SK-N-SH treated with all-trans-retinoic acid at 6 μM for 48 hours (cell line): Measurements from ENCODE around the gene NUTF2.

Source experiments
- ATAC-seq: fragments of 200-7000 bp; cut with Tn5 transposase; 3 replicates; pipeline ENCODE4 v1.9.1; 2020; ENCODE audit warnings: mild to moderate bottlenecking, moderate library complexity
- ARNTL ChIP-seq: fragments of 450-650 bp; formaldehyde crosslinking; IDR thresholded peaks from 2 replicates; pipeline ENCODE4 v1.5.0; 2020; ENCODE audit warnings: low read depth, mild to moderate bottlenecking, moderate library complexity, borderline replicate concordance
- BACH2 ChIP-seq: fragments of 250-450 bp; sonication (Bioruptor Pico); IDR thresholded peaks from 2 replicates; pipeline ENCODE4 v1.9.0; 2021; ENCODE audit warnings: mild to moderate bottlenecking, borderline replicate concordance
- CSDC2 ChIP-seq: fragments of 250-450 bp; sonication (Bioruptor Pico); IDR thresholded peaks from 2 replicates; pipeline ENCODE4 v1.5.0; 2020; ENCODE audit warnings: mild to moderate bottlenecking, moderate library complexity
- ISL1 ChIP-seq: fragments of 250-450 bp; sonication (Bioruptor Pico); IDR thresholded peaks from 2 replicates; pipeline ENCODE4 v2.1.2; 2022; ENCODE audit warnings: mild to moderate bottlenecking, moderate library complexity
- OSR1 ChIP-seq: fragments of 250-450 bp; sonication (Bioruptor Pico); IDR thresholded peaks from 2 replicates; pipeline ENCODE4 v1.8.0; 2022; ENCODE audit warnings: moderate library complexity, mild to moderate bottlenecking, inconsistent platforms
- PPARA ChIP-seq: fragments of 250-450 bp; sonication (Bioruptor Pico); IDR thresholded peaks from 2 replicates; pipeline ENCODE4 v1.5.0; 2020; ENCODE audit warnings: mild to moderate bottlenecking, borderline replicate concordance
- SNAI2 ChIP-seq: fragments of 250-450 bp; sonication (Bioruptor Pico); IDR thresholded peaks from 2 replicates; pipeline ENCODE4 v1.5.0; 2020; ENCODE audit warnings: mild to moderate bottlenecking, moderate library complexity
- TCF4 ChIP-seq: fragments of 250-450 bp; sonication (Bioruptor Pico); IDR thresholded peaks from 2 replicates; pipeline ENCODE4 v1.8.0; 2021; ENCODE audit warnings: mild to moderate bottlenecking, moderate library complexity, borderline replicate concordance
- ZC3H10 ChIP-seq: fragments of 250-450 bp; sonication (Bioruptor Pico); IDR thresholded peaks from 2 replicates; pipeline ENCODE4 v1.5.1; 2021; ENCODE audit warnings: mild to moderate bottlenecking, moderate library complexity
- ZFP30 ChIP-seq: fragments of 450-650 bp; formaldehyde crosslinking; IDR thresholded peaks from 2 replicates; pipeline ENCODE4 v1.5.0; 2022; ENCODE audit warnings: mild to moderate bottlenecking, moderate library complexity
- ZNF565 ChIP-seq: fragments of 450-650 bp; formaldehyde crosslinking; conservative IDR thresholded peaks from 2 replicates; pipeline ENCODE4 v1.5.0; 2020; ENCODE audit warnings: low read depth, mild to moderate bottlenecking, moderate library complexity
- ZNF70 ChIP-seq: fragments of 450-650 bp; formaldehyde crosslinking; IDR thresholded peaks from 2 replicates; pipeline ENCODE4 v1.5.0; 2020; ENCODE audit warnings: mild to moderate bottlenecking, moderate library complexity
- ZNF8 ChIP-seq: fragments of 450-650 bp; formaldehyde crosslinking; IDR thresholded peaks from 2 replicates; pipeline ENCODE4 v1.5.0; 2020; ENCODE audit warnings: mild to moderate bottlenecking, moderate library complexity
- TF ChIP-seq, protein P1 (sequence below): fragments of 250-450 bp; sonication (Bioruptor Pico); IDR thresholded peaks from 2 replicates; pipeline ENCODE4 v1.8.0; 2020; ENCODE audit warnings: mild to moderate bottlenecking, moderate library complexity, borderline replicate concordance
- TF ChIP-seq, protein P2 (sequence below): fragments of 250-450 bp; sonication (Bioruptor Pico); IDR thresholded peaks from 2 replicates; pipeline ENCODE4 v1.8.0; 2021; ENCODE audit warnings: low read depth, mild to moderate bottlenecking, moderate library complexity, borderline replicate concordance
- TF ChIP-seq, protein P3 (sequence below): fragments of 250-450 bp; sonication (Bioruptor Pico); IDR thresholded peaks from 2 replicates; pipeline ENCODE4 v1.5.0; 2020; ENCODE audit warnings: mild to moderate bottlenecking, moderate library complexity
- TF ChIP-seq, protein P4 (sequence below): fragments of 250-450 bp; sonication (Bioruptor Pico); IDR thresholded peaks from 2 replicates; pipeline ENCODE4 v1.5.1; 2020; ENCODE audit warnings: low read depth, mild to moderate bottlenecking, moderate library complexity

Gene NUTF2

DNA sequence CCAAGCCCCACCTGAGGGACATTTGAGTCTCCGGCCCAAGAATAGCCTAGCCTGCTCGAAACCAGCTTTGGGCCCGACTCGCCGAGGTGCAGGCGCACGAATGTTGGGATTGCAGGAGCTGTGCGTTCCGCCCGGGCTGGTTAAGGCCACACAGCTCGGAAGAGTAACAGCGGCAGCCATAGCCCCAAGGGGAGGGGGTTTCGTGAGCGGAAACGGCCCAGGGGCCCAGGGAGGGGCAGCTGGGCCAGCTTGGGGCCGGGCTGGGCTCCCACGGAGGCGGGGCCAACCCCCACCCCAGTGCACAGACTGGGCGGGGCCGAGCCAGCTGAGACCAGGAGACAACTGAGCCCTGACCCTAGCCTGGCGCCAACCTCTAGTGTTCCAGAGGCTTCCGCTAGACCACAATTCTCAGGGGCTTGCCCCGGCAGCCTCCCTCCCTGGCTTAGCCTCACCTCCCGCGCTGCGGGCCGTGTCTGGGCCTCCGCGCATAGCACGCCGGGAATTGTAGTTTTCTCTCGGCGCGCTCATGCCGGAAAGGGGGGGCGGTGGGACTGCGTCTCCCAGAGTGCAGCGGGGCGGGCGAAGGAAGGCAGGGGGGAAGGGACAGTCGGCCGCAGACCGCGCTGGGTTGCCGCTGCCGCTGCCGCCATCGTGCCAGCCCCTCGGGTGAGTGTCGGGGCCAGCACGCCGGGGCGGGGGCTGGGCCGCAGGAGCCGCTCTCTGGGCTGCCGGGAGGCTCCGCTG, at the start of gene NUTF2:
Gene NUTF2 (plus strand): TSS at position 614 of the 744 bp plus-strand sequence. CDS start 18,198 bp downstream, outside the sequence.
- ATAC-seq, result peak; percentile 71
- TF ChIP-seq ZFP30 (CRISPR knock-in tag) (no peak), CSDC2 (CRISPR knock-in tag) (no peak)
- TF ChIP-seq, protein P1, sequence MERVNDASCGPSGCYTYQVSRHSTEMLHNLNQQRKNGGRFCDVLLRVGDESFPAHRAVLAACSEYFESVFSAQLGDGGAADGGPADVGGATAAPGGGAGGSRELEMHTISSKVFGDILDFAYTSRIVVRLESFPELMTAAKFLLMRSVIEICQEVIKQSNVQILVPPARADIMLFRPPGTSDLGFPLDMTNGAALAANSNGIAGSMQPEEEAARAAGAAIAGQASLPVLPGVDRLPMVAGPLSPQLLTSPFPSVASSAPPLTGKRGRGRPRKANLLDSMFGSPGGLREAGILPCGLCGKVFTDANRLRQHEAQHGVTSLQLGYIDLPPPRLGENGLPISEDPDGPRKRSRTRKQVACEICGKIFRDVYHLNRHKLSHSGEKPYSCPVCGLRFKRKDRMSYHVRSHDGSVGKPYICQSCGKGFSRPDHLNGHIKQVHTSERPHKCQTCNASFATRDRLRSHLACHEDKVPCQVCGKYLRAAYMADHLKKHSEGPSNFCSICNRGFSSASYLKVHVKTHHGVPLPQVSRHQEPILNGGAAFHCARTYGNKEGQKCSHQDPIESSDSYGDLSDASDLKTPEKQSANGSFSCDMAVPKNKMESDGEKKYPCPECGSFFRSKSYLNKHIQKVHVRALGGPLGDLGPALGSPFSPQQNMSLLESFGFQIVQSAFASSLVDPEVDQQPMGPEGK (CRISPR knock-in tag), result peak; percentile 70; the same call in 1 of the 2 replicates
- TF ChIP-seq, protein P2, sequence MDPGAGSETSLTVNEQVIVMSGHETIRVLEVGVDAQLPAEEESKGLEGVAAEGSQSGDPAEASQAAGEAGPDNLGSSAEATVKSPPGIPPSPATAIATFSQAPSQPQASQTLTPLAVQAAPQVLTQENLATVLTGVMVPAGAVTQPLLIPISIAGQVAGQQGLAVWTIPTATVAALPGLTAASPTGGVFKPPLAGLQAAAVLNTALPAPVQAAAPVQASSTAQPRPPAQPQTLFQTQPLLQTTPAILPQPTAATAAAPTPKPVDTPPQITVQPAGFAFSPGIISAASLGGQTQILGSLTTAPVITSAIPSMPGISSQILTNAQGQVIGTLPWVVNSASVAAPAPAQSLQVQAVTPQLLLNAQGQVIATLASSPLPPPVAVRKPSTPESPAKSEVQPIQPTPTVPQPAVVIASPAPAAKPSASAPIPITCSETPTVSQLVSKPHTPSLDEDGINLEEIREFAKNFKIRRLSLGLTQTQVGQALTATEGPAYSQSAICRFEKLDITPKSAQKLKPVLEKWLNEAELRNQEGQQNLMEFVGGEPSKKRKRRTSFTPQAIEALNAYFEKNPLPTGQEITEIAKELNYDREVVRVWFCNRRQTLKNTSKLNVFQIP, result no peak
- TF ChIP-seq, protein P3, sequence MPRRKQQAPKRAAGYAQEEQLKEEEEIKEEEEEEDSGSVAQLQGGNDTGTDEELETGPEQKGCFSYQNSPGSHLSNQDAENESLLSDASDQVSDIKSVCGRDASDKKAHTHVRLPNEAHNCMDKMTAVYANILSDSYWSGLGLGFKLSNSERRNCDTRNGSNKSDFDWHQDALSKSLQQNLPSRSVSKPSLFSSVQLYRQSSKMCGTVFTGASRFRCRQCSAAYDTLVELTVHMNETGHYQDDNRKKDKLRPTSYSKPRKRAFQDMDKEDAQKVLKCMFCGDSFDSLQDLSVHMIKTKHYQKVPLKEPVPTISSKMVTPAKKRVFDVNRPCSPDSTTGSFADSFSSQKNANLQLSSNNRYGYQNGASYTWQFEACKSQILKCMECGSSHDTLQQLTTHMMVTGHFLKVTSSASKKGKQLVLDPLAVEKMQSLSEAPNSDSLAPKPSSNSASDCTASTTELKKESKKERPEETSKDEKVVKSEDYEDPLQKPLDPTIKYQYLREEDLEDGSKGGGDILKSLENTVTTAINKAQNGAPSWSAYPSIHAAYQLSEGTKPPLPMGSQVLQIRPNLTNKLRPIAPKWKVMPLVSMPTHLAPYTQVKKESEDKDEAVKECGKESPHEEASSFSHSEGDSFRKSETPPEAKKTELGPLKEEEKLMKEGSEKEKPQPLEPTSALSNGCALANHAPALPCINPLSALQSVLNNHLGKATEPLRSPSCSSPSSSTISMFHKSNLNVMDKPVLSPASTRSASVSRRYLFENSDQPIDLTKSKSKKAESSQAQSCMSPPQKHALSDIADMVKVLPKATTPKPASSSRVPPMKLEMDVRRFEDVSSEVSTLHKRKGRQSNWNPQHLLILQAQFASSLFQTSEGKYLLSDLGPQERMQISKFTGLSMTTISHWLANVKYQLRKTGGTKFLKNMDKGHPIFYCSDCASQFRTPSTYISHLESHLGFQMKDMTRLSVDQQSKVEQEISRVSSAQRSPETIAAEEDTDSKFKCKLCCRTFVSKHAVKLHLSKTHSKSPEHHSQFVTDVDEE (CRISPR knock-in tag), result 0 out of 2 replicates have a peak, but pooled peaks have one; percentile 28

DNA sequence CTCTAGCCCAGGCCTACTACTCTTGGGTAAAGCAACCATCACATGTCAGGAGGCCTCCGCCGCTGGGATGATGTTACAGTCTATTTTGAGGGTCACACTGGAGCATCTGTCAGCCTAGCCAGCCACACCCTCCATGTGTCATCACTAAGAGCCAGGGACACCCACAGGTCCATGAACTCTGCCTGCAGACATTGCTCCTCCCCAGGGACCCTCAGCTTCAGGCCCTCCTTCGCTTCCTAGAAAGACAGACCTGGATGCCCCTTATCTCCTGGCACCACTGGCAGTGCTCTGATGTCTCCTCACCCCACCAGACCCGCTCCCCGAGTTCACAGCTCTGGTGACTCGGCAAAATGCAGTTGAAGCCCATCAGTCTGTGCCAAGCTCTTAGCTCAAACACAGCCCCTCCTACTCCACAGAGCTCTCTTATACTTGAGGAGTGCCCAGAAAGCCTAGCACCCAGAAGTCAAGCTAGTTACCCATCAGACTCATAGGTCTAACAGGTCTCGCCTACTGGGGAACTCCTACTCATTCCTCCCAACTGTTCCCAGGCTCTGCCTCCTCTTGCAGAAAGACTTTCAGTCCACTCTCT, 46.3 kb upstream of the NUTF2 start:
- ATAC-seq, result no peak

DNA sequence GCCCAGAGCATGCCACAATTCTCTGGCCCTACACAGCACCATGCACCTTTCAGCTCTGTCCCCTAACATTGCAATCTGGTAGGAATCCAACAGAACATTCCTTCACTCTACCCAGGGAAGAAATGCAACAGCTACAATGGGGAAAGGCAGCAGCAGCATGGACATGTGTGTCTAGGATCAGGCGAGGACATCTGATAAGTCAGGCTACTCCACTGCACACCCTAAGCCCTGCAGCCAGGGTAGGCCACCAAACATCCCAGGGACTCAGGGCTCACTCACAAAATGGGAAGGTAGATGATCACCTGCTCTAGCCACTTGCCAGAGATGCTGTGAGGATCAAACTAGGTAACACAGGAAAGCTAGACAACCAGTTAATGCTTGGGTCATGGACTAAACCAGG, 45.5 kb upstream of the NUTF2 start:
- no peak for TF ChIP-seq TCF4 (CRISPR knock-in tag)
- no peak for TF ChIP-seq ZNF565 (CRISPR knock-in tag)
- TF ChIP-seq SNAI2 (CRISPR knock-in tag), result no peak
- no peak for TF ChIP-seq PPARA
- no peak for TF ChIP-seq ZNF8
- TF ChIP-seq ZFP30 (CRISPR knock-in tag), result no peak
- TF ChIP-seq, protein P4, sequence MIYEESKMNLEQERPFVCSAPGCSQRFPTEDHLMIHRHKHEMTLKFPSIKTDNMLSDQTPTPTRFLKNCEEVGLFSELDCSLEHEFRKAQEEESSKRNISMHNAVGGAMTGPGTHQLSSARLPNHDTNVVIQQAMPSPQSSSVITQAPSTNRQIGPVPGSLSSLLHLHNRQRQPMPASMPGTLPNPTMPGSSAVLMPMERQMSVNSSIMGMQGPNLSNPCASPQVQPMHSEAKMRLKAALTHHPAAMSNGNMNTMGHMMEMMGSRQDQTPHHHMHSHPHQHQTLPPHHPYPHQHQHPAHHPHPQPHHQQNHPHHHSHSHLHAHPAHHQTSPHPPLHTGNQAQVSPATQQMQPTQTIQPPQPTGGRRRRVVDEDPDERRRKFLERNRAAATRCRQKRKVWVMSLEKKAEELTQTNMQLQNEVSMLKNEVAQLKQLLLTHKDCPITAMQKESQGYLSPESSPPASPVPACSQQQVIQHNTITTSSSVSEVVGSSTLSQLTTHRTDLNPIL, result no peak
- no peak for TF ChIP-seq ZC3H10 (CRISPR knock-in tag)
- no peak for TF ChIP-seq BACH2 (CRISPR knock-in tag)
- no peak for TF ChIP-seq ZNF70 (CRISPR knock-in tag)
- no peak for TF ChIP-seq OSR1 (CRISPR knock-in tag)
- TF ChIP-seq ARNTL (CRISPR knock-in tag), result no peak
- no peak for TF ChIP-seq ISL1
- TF ChIP-seq, protein P3 (CRISPR knock-in tag), result no peak
- no peak for ATAC-seq

More for the DNA sequence above, 46.3 kb upstream of the NUTF2 start:
- no peak for TF ChIP-seq ZNF70 (CRISPR knock-in tag)
- TF ChIP-seq ZC3H10 (CRISPR knock-in tag), result no peak
- TF ChIP-seq, all 23 proteins: peak for 0
